ENCODE results near the gene TMPRSS7.
"Not testable (repeated sequence)": the region's sequence is repeated elsewhere in the genome, so short reads cannot be mapped to it uniquely, and the experiment has no call there.

Gene TMPRSS7

GRCh38 chr3:112012205-112012992 is 22.1 kb upstream of the TMPRSS7 start:
- in situ Hi-C loops (cut with HindIII; ENCODE audit: low sequenced_read_pairs), result no loop called here

GRCh38 chr3:112013058-112013783 is 21.3 kb upstream of the TMPRSS7 start:
- in situ Hi-C loops (cut with HindIII; ENCODE audit: low sequenced_read_pairs), result no loop called here

DNA sequence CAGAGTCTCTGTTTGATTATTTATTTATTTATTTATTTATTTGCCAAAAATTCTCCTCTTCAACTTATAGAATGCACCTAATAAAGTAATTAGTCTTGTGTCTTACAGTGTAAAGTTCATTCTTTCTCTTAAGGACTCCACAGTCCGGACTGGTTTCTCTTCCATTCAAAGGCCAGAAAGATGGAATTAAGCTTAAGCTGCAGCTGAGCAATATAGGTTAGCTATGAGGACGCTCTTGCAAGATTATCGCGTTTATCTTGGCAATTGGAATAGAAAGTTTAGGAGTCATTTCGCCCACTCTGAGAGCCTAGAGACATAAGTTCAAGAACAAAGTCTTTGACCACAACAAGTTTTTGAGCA is 20.8 kb upstream of the TMPRSS7 start:
- in situ Hi-C loops (cut with HindIII; ENCODE audit: low sequenced_read_pairs), result no loop called here

DNA sequence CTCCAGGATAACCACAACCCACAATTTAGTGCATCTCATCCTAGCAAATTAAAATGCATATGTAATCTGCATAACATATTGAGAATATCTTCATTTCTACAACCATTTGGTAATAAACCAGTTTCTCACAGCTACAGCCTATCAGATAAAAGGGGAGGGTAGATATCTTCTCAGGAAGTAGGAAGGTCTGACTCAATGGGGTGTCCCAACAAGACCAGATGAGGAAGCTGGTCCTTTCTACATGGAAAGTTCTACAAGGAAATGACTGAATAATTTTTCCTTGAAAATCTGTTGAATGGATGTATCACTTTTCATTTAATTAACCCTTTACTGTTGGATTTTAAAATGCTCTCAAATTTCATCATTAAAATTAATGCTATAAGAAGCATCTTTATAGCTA is 17.4 kb upstream of the TMPRSS7 start:
- in situ Hi-C loops (cut with HindIII; ENCODE audit: low sequenced_read_pairs), result no loop called here

- in situ Hi-C loops (cut with HindIII; ENCODE audit: low sequenced_read_pairs), result no loop called here
These were observed 15.8 kb upstream of the TMPRSS7 start for GRCh38 chr3:112018712-112019111.

DNA sequence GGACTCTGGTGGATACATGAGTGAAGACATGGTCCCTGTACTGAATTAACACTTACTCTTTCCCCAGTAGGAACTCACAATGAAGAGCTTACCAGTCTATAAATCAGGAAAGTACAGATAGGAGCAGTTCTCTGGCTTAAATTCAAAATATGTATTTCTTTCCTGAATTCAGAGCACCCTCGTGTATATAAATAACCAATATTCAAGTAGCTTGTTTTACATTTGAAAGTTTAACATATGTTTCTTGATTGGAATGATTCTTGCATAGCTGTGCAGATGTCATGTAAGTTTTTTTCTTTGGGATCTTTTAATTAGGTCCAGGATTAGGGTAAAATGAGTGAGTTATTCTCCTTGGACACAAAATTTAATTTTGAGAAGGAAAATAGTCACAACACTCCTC is 14.8 kb upstream of the TMPRSS7 start:
- in situ Hi-C loops (cut with HindIII; ENCODE audit: low sequenced_read_pairs), result no loop called here

GRCh38 chr3:112020674-112021085 is 13.9 kb upstream of the TMPRSS7 start:
- in situ Hi-C loops (cut with HindIII; ENCODE audit: low sequenced_read_pairs), result no loop called here

DNA sequence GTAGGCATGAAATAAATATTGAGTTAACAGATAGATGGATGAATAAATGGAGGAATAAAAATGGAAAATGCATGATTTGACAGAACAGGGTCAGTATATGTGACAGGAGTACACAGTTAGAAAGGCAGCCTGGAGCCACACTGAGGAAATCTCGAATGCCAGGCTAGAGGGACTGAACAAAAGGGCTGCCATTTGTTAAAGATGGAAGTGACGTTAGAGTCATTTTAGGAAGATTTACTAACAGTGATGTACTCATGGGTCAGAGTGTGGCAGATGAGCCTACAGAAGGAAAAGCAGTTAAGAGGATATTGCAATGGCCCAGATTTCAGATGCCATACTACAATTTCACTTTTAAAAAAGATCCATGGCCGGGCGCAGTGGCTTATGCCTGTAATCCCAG is 7.4 kb upstream of the TMPRSS7 start:
- in situ Hi-C loops (cut with HindIII; ENCODE audit: low sequenced_read_pairs), result no loop called here

DNA sequence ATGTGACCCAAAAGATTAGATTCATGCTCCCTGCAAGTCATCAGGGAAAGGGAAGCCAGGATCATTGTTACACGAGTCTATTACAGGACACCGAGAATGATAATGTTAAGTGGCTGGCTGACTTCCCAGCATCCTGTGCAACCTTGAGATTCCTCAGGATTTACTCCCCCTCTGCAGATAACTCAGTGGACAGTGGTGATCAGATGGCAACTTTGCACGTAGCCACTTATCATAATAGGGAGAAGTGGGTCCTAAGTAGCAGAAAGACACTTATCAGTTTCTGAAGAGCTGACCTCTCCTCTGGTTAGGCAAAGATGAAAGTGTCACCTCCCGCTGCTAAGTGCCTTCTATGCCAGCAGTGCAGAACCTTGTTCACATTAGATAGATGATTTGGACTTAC is 6.7 kb upstream of the TMPRSS7 start:
- in situ Hi-C loops (cut with HindIII; ENCODE audit: low sequenced_read_pairs), result no loop called here

- in situ Hi-C loops (cut with HindIII; ENCODE audit: low sequenced_read_pairs), result no loop called here
These were observed 3.6 kb upstream of the TMPRSS7 start for GRCh38 chr3:112030901-112031300.

DNA sequence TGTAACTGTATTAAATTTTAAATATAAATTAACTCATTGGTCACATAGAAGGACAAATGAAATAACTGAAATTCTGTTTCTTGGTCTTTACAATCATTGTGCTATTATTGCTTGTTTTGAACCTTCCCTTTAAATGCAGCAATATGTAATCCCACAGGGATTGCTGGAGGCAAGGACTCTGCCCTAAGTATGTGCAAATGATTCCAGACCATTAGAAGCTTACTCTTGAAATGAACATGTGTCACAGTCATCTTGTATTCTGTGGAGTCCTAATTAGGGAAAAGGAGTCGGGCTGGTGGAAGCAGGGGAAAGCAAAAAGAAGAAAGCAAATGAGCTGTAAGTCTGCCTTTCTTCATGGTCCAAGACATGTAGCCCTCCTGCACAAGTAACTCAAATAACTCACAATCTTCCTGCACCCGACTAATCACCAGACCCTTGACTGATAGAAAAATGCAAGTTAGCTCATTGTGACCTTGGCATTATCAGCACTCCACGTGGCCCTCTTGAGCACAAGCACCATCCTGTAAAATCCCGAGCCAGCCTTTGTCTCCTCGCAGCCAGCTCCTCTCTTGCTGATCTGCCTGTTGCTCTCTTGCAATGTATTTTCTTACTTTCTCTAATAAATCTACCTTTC is 2.3 kb upstream of the TMPRSS7 start:
- in situ Hi-C loops (cut with HindIII; ENCODE audit: low sequenced_read_pairs), result no loop called here

DNA sequence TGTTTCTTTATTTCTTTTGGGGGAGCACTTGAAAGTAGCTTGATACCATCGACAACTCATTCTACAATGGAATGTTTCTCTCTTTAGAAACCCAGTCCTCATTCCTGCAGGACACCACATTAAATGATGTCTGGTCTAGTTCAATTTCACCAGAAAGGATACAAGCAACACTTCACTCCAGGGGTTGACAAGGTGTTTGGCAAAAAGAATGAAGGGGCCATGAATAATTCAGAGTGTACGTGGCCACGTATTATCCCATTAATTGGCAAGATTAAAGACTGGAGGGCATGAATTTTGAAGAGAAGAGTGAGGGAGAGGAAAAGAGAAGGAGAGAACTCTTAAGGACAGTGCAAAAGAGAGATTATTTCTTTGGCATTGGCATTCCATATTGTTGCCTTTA is 705 bp downstream of the TMPRSS7 start:
- in situ Hi-C loops (cut with HindIII; ENCODE audit: low sequenced_read_pairs), result no loop called here

DNA sequence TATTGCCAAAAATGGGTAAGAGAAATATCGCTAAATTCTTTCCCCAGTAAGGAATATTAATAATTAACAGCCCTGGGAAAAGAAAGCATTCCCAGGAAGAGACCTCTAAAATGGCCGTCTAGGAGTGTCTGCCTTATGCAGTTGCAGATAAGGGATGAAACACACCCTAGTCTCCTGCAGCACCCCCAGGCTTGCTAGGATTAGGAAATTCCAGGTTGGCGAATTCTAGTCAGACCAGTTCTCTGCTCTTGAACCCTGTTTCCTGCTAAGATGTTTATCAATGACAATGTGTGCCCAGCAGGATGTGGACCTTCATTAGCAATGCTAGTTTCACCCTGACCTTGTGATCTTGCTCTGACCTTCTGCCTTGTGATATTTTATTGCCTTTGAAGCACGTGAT is 2.7 kb downstream of the TMPRSS7 start:
- in situ Hi-C loops (cut with HindIII; ENCODE audit: low sequenced_read_pairs), result not testable (repeated sequence)

DNA sequence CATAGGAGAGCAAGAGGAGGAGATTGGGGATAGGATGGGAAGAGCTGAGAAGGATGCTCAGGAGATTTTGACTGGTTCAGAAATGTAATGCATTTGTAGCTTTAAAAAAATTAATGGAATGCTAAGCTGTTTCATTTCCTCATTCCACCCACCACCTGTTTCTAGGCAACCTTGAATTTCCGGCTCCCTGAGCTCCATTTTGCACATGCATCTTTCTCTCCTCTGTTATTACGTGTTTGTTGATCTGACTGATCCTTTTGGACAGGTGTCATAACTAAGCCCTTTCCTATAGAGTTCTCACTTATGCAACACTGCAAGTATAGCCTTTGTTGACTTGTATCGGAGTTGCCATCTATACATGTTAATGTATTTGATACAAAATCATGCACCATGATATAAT is 4.3 kb downstream of the TMPRSS7 start:
- in situ Hi-C loops (cut with HindIII; ENCODE audit: low sequenced_read_pairs), result no loop called here

DNA sequence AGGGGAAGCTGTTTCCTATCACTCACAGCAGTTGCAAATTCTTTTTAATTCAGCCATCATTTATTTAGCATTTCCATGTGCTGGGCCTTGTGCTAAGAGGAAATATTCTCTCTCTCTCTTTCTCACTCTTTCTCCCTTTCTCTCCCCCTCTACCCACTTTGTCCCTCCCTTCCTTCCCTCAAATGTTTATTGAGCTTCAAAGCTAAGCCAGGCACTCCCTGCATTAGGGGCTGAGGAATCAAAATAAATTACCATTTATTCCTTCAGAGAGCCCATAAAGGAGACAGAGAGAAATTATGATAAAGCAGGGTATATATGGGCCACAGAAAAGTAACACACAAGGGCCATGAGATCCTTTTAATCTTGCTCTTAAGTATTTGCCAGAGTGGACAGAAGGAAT is 6.8 kb downstream of the TMPRSS7 start:
- in situ Hi-C loops (cut with HindIII; ENCODE audit: low sequenced_read_pairs), result no loop called here

GRCh38 chr3:112042842-112043280 is 8.3 kb downstream of the TMPRSS7 start:
- in situ Hi-C loops (cut with HindIII; ENCODE audit: low sequenced_read_pairs), result no loop called here

DNA sequence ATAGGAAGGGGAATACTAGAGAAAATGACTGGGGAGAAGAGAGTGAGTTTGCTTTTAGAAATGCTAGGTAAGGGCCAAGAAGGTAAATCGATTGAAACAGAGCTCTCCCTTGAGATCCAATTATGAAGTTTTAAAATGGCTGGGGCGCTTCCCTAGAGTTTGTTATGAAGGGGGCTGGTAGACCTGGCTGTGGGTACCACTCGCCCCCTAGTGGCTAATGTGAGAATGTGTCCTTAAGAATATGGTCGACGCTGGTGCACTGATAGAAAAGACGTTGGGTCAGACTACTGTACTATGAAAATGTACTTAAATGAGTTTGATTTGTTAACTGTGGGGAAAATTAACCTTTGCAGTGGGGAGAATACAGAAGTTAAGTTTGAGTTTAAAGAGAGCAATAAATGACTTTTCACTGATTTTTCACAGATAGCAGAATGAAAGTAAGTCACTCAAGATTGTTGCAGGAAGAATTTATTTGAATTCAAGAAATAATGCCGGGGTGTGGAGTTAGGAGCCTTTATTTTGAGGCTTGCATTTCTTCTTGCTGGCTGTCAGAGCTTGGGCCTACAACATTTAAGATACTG is 9.2 kb downstream of the TMPRSS7 start:
- in situ Hi-C loops (cut with HindIII; ENCODE audit: low sequenced_read_pairs), result no loop called here

- in situ Hi-C loops (cut with HindIII; ENCODE audit: low sequenced_read_pairs), result no loop called here
These were observed 12.1 kb downstream of the TMPRSS7 start for GRCh38 chr3:112046599-112046998.

DNA sequence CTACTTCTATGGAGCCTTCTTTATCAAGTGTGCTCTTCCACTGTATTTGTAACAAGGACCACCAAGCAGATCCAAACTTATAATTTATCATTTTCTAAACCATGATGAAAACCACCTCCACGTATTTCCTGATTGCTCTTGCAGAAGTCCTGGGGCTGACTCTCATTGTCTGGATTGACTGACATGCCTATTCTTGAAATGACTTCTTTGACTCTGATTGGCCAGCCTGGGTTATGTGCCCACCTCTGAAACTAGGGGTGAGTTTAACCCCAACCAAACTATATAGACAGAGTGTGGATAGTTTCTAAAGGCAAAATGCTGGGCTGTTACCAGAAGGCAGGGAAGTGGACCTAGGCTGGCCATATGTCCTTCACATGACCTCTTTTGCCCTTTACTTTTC is 12.7 kb downstream of the TMPRSS7 start:
- in situ Hi-C loops (cut with HindIII; ENCODE audit: low sequenced_read_pairs), result no loop called here

DNA sequence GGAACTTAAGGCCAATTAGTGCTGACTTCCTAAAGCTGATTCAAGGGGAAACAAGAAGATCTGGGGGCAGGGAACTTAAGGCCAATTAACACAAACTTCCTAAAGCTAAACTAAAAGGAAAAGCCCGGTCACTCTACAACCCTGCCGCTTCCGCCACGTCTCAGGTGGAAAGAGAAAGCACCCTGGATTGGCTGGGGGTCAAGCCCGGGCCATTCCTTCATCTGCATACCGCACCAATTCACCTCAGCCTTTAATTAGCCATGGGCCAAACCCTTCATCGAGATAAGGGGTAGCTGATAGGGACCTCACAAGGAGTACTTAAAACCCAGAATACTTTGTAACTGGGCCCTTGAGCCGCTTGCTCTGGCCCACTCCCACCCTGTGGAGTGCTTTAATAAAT is 14.4 kb downstream of the TMPRSS7 start:
- in situ Hi-C loops (cut with HindIII; ENCODE audit: low sequenced_read_pairs), result no loop called here

DNA sequence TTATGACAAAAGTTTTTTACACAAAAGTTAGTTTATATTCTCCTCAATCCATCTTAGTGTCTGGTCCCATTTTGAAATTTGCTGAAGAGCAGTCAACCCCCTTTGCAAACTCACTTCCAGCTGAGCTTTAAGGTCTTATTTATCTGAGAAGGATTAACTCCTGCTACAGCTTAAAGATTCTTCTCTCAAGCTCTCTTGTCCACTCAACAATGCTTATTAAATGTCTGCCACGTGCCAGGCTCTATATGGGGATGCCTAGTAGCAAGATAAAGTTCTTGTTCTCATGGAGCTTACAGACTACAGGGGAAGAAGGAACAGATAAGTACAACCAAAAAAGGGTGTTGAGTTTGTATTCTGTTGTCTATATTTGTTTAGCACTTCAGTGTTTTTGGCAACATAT is 18.7 kb downstream of the TMPRSS7 start:
- in situ Hi-C loops (cut with HindIII; ENCODE audit: low sequenced_read_pairs), result no loop called here
